GM21737 (cell line): Measurements from ENCODE around the gene CYP2J2.
"Not testable (repeated sequence)": the region's sequence is repeated elsewhere in the genome, so short reads cannot be mapped to it uniquely, and the experiment has no call there.

Experiments
- ATAC-seq: cut with Tn5 transposase; IDR thresholded peaks from one replicate; pipeline ENCODE4 v1.9.1; 2021; ENCODE audit warnings: mild to moderate bottlenecking, moderate library complexity; ENCODE audit not compliant: unreplicated experiment

Gene CYP2J2

GRCh38 chr1:59926381-59927123 lies at the start of gene CYP2J2:
Gene CYP2J2 (minus strand): TSS chr1:59926773. CDS start chr1:59926746, 27 bp downstream.
- peak; percentile 89 for ATAC-seq

GRCh38 chr1:59973719-59974118 lies 47.1 kb upstream of the CYP2J2 start:
- no peak for ATAC-seq

- no peak for ATAC-seq
Observed at GRCh38 chr1:59972216-59972927, 45.8 kb upstream of the CYP2J2 start.

- ATAC-seq, result no peak
Observed at GRCh38 chr1:59971464-59971911, 44.9 kb upstream of the CYP2J2 start.

- ATAC-seq, result not testable (repeated sequence)
Observed at GRCh38 chr1:59969542-59970175, 43.1 kb upstream of the CYP2J2 start.

GRCh38 chr1:59968746-59969145 lies 42.2 kb upstream of the CYP2J2 start:
- ATAC-seq, result not testable (repeated sequence)

GRCh38 chr1:59967780-59968179 lies 41.2 kb upstream of the CYP2J2 start:
- ATAC-seq, result no peak

GRCh38 chr1:59967141-59967697 lies 40.6 kb upstream of the CYP2J2 start:
- no peak for ATAC-seq

- ATAC-seq, result no peak
Observed at GRCh38 chr1:59952065-59952464, 25.5 kb upstream of the CYP2J2 start.

GRCh38 chr1:59949648-59950047 lies 23.1 kb upstream of the CYP2J2 start:
- no peak for ATAC-seq

- no peak for ATAC-seq
Observed at GRCh38 chr1:59948990-59949389, 22.4 kb upstream of the CYP2J2 start.

GRCh38 chr1:59947047-59947938 lies 20.7 kb upstream of the CYP2J2 start:
- ATAC-seq, result peak; percentile 81

GRCh38 chr1:59945790-59946189 lies 19.2 kb upstream of the CYP2J2 start:
- no peak for ATAC-seq

- no peak for ATAC-seq
Observed at GRCh38 chr1:59939393-59939792, 12.8 kb upstream of the CYP2J2 start.

- no peak for ATAC-seq
Observed at GRCh38 chr1:59937636-59938210, 11.2 kb upstream of the CYP2J2 start.

- ATAC-seq, result no peak
Observed at GRCh38 chr1:59936358-59936821, 9.8 kb upstream of the CYP2J2 start.

GRCh38 chr1:59928996-59929395 lies 2.4 kb upstream of the CYP2J2 start:
- ATAC-seq, result no peak

GRCh38 chr1:59927213-59927612 lies 640 bp upstream of the CYP2J2 start:
- no peak for ATAC-seq

- no peak for ATAC-seq
Observed at GRCh38 chr1:59924653-59925052, 1.9 kb downstream of the CYP2J2 start.
